Erythroblast (primary cell): ENCODE data around the gene COL4A2.

Experiments used
- GATA1 ChIP-seq: IDR thresholded peaks from 2 replicates; pipeline ENCODE4 v1.6.1; 2011; ENCODE audit warnings: low read depth, mild to moderate bottlenecking, control low read depth, low read length, moderate library complexity
- POLR2A ChIP-seq: IDR thresholded peaks from 2 replicates; pipeline ENCODE4 v1.6.1; 2011; ENCODE audit warnings: mild to moderate bottlenecking, low read length

DNA sequence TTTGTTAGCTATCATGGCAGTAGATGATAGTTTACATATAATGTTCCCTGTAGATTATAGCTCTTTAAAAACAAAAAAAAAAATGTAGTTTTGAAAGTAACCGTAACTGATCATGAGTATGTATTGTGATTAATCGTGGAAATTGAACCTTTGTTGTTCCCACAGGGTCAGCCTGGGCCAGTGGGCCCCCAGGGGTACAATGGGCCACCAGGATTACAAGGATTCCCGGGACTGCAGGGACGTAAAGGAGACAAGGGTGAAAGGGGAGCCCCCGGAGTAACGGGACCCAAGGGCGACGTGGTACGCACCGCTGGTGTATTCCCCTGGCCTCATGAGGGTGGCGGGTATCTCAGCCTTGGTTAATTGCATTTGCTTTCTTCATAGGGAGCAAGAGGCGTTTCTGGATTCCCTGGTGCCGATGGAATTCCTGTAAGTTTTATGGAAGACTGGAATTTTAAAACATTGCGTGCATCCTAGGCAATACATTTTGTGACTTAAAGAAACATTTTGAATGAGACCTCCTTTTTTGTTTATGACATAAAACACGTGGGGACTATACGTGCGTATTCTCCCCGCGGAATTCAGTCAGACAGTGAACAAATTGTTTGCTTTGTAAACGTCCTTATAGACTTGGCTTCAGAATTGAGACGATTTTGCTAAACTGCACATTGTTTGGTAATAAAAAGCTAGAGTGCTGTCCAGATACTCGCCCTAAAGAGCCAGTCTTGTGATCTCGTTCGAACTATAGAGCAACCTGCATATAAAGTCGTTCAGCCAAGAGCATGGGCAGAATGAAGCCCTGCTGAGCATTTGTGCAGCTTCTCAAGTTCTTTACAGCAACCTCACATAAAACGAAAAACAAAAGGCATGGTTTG, 117.7 kb downstream of the COL4A2 start:
- TF ChIP-seq POLR2A (no peak), GATA1 (no peak)
